Kidney (tissue), 14 donors: Measurements from ENCODE around the gene FBLN5. TPM values are rescaled to one million over a fixed set of nuclear protein-coding genes. Genes with fewer than 3 reads are reported as not detected.

Experiments
- DNase-seq, 5 donors: peaks; one replicate each; pipeline ENCODE4 v3.0.0-alpha.2; 2013 to 2020
- FAIRE-seq: peaks from 2 replicates; lab custom pipeline; 2012; peaks lifted over from hg19 to GRCh38; lab: Jason Lieb, UNC
- H3K27ac ChIP-seq, 2 donors: one replicate each; pipeline ENCODE4 v1.7.0; 2013; ENCODE audit warnings: low read depth in 2 of 2, low read length in 2 of 2, inconsistent platforms in 1 of 2
- H3K27me3 ChIP-seq: one replicate; pipeline ENCODE4 v1.7.1; 2013; ENCODE audit warnings: low read length, inconsistent platforms; ENCODE audit not compliant: control insufficient read depth, insufficient read depth
- H3K36me3 ChIP-seq, 3 donors: one replicate each; pipeline versions ENCODE4 v1.7.0 to v1.7.1; 2013; ENCODE audit warnings: low read length in 3 of 3, control low read depth in 1 of 3, inconsistent platforms in 1 of 3; ENCODE audit not compliant: insufficient read depth in 3 of 3, control insufficient read depth in 2 of 3
- H3K4me1 ChIP-seq, 3 donors: one replicate each; pipeline versions ENCODE4 v1.7.0 to v1.7.1; 2013; ENCODE audit warnings: low read length in 3 of 3, inconsistent platforms in 1 of 3, low read depth in 1 of 3; ENCODE audit not compliant: control insufficient read depth in 2 of 3, insufficient read depth in 2 of 3
- H3K4me3 ChIP-seq, 3 donors: one replicate each; pipeline versions ENCODE4 v1.7.0 to v1.8.1; 2013; ENCODE audit warnings: low read length in 3 of 3, control low read depth in 1 of 3, inconsistent platforms in 1 of 3
- H3K9ac ChIP-seq, 3 donors: one replicate each; pipeline versions ENCODE4 v1.7.0 to v1.7.1; 2013; ENCODE audit warnings: low read length in 3 of 3, control low read depth in 1 of 3, inconsistent platforms in 1 of 3
- H3K9me3 ChIP-seq, 3 donors: one replicate each; pipeline versions ENCODE4 v1.7.0 to v1.7.1; 2013; ENCODE audit warnings: low read length in 3 of 3, control low read depth in 1 of 3, inconsistent platforms in 1 of 3; ENCODE audit not compliant: control insufficient read depth in 2 of 3, insufficient read depth in 1 of 3
- intact Hi-C: fragments of 100-400 bp; cut with DNase I; formaldehyde crosslinking; loops from one replicate; pipeline ENCODE4 v1.11.1; 2022
- polyA plus RNA-seq: library from polyadenylated mRNA; stranded (reverse); fragments of 350-450 nt; fragmentation: Illumina TruSeq; extraction: RNeasy Lipid Tissue Mini Kit (QIAGEN cat#74804); gene quantifications from one replicate; pipeline ENCODE4 v1.2.3, GENCODE V29; 2014; ENCODE audit warnings: low read depth, low replicate concordance; ENCODE audit not compliant: insufficient read depth
- total RNA-seq: library from RNA; stranded (reverse); fragmentation: NEBNext Ultra II Directional; extraction: Animal tissue kit (Norgen Biotek cat#: 25700); gene quantifications from one replicate; pipeline ENCODE4 v1.2.1, GENCODE V29; 2021
- TF ChIP-seq, protein P1 (sequence below): IDR thresholded peaks from 3 replicates; pipeline ENCODE4 v1.5.1; 2012; ENCODE audit warnings: mild to moderate bottlenecking, moderate library complexity, borderline replicate concordance; ENCODE audit not compliant: insufficient read depth; ENCODE audit errors: extremely low read depth
- donor health status: control.
- donor health status: control.
- donor health status: control.
- donor health status: control.
- donor health status: control.
- donor health status: DM: yes; HTN: yes; CAD: no.
- donor health status: Normal renal cell carcinoma (clear cell type).

FBLN5 gene
- total and polyA plus RNA-seq, 2 donors from 2014 or later = 75.2 to 99.0 TPM

DNA sequence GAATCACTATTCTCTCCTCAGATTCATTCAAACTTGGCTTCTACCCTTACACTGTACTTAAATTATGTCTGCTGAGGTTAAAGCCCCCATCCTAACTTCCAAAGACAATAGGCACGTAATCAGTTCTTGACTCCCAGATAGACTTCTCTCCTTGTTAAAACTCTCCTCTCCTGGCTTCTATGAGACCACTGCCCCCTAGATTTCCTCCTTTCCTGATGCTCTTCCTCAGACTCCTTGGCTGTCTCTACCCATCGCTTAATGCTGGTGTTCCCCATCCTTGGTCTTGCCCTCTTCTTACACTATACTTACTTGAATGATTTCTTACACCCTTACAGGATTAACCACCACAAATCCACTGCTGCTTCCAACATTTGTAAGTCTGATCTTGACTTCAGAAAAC, 112.9 kb downstream of the FBLN5 start:
- Histone ChIP-seq H3K36me3 (no peaks in the 10 kb centered on the region), H3K27ac (no peak overlapping the region), H3K27me3 (peaks cover 3% of the 10 kb centered on the region), H3K4me3 (no peak overlapping the region), H3K4me1 (peaks cover 0 to 6% (median 6%) of the 10 kb centered on the region in 3 donors), H3K9ac (no peak overlapping the region), H3K9me3 (no peaks in the 10 kb centered on the region)
- TF ChIP-seq, protein P1, sequence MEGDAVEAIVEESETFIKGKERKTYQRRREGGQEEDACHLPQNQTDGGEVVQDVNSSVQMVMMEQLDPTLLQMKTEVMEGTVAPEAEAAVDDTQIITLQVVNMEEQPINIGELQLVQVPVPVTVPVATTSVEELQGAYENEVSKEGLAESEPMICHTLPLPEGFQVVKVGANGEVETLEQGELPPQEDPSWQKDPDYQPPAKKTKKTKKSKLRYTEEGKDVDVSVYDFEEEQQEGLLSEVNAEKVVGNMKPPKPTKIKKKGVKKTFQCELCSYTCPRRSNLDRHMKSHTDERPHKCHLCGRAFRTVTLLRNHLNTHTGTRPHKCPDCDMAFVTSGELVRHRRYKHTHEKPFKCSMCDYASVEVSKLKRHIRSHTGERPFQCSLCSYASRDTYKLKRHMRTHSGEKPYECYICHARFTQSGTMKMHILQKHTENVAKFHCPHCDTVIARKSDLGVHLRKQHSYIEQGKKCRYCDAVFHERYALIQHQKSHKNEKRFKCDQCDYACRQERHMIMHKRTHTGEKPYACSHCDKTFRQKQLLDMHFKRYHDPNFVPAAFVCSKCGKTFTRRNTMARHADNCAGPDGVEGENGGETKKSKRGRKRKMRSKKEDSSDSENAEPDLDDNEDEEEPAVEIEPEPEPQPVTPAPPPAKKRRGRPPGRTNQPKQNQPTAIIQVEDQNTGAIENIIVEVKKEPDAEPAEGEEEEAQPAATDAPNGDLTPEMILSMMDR = no peak
- DNase-seq (no peak), FAIRE-seq (no peak)
- intact Hi-C loops = no loop called here

DNA sequence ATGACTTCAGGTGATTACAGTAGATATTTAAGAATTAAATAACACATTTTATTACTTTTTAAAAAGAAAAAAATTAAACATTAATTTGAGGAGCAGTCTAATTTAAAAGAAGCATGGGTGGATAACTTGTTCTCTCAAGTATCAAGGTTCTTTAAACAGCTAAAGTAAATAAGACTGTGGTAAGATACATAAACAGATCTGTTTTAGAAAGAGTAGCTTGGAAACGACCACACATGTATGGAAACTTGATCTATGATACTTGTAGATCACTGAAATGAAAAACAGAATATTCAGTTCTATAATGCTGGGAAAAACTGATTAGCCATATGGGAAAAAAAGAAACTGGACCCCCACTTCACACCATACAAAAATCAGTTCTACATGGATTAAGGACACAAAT, 116.2 kb downstream of the FBLN5 start:
- H3K4me1 ChIP-seq = no peaks in the 10 kb centered on the region
- no peak for DNase-seq
- intact Hi-C loops = no loop called here

DNA sequence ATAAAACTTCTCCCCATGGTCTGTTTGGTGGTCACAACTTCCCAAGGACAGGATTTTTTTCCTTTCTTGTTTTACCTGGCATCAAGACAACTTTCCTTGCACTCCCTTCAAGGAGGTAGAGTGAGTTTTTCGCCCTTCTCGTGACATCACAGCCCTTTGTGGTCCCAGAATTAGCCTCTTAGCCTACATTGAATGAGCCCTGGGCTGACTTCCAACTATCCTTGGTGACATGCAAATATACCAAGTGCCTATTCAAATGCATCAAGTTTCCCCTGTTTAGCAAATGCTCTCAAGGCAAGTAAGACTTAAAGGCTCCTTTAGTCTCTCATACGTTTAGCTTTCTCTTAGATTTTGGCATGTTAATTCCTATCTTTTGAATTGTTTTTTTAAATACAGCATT, 116.7 kb downstream of the FBLN5 start:
- FAIRE-seq = no peak
- intact Hi-C loops = no loop called here
- DNase-seq = no peak
- no peak overlapping the region for H3K9ac ChIP-seq
- H3K4me3 ChIP-seq = no peak overlapping the region
- H3K27me3 ChIP-seq = peaks cover 3% of the 10 kb centered on the region
- TF ChIP-seq, protein P1 = no peak
- no peaks in the 10 kb centered on the region for H3K36me3 ChIP-seq
- peaks cover 0 to 4% (median 0%) of the 10 kb centered on the region in 3 donors for H3K9me3 ChIP-seq
- H3K27ac ChIP-seq = no peak overlapping the region
- H3K4me1 ChIP-seq = no peaks in the 10 kb centered on the region

More for the DNA sequence above, 116.2 kb downstream of the FBLN5 start:
- Histone ChIP-seq H3K36me3 (no peaks in the 10 kb centered on the region), H3K9ac (no peak overlapping the region), H3K9me3 (peaks cover 0 to 4% (median 0%) of the 10 kb centered on the region in 3 donors), H3K4me3 (no peak overlapping the region), H3K27me3 (peaks cover 3% of the 10 kb centered on the region), H3K27ac (no peak overlapping the region)
- TF ChIP-seq, protein P1 = no peak
- peak; percentile 3 for FAIRE-seq

DNA sequence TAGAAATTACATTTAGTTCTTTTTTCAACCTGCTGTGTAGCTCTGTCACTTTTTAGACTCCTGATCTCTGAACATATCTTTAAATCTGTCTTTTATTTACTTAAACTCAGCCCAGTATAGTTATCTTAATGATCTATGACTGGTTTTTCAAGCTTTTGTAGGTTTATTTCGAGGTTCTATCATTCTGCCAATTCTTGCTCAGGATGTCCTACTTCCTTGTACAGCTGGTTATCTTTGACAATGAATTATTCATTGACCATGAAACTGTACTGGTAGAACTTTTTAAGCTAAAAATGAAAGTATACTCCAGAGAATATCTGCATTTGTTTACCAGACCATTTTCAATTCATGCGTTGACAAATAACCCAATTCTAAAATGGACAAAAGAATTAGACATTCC, 118.0 kb downstream of the FBLN5 start:
- Histone ChIP-seq H3K27me3 (no peaks in the 10 kb centered on the region), H3K36me3 (no peaks in the 10 kb centered on the region), H3K4me1 (no peaks in the 10 kb centered on the region), H3K9me3 (peaks cover 0 to 4% (median 0%) of the 10 kb centered on the region in 3 donors), H3K9ac (no peak overlapping the region), H3K4me3 (no peak overlapping the region), H3K27ac (no peak overlapping the region)
- DNase-seq = no peak
- intact Hi-C loops = no loop called here
- TF ChIP-seq, protein P1 = no peak
- no peak for FAIRE-seq
